ENCODE results near the gene LIN28B.

- TF ChIP-seq CTCF (IDR thresholded peaks at IDR 0.05) (no peak), POLR2A (IDR thresholded peaks at IDR 0.05) (no peak)
These were observed 163.7 kb downstream of the LIN28B start for GRCh38 chr6:105120570-105120969.
